Spinal cord (tissue), 10 donors: Measurements from ENCODE around the gene CHSY1. TPM values are rescaled to one million over a fixed set of nuclear protein-coding genes. Genes with fewer than 3 reads are reported as not detected.
A peak's percentile ranks its signal among the peaks of the same experiment; 100 is the strongest.

Experiments used
- DNase-seq, 6 donors: peaks; one replicate each; pipeline versions ENCODE4 v3.0.0 to v3.0.0-alpha.2; 2013 to 2015; ENCODE audit warnings: low spot score in 6 of 6, low read depth in 4 of 6
- H3K27ac ChIP-seq: one replicate; pipeline ENCODE4 v1.5.1; 2013; ENCODE audit warnings: low read depth, low read length, control low read depth
- H3K27me3 ChIP-seq: one replicate; pipeline ENCODE4 v1.6.1; 2013; ENCODE audit warnings: low read length; ENCODE audit not compliant: control insufficient read depth, insufficient read depth
- H3K36me3 ChIP-seq: one replicate; pipeline ENCODE4 v1.6.1; 2013; ENCODE audit warnings: low read length; ENCODE audit not compliant: control insufficient read depth, insufficient read depth
- H3K4me1 ChIP-seq: one replicate; pipeline ENCODE4 v1.6.1; 2013; ENCODE audit warnings: low read length; ENCODE audit not compliant: control insufficient read depth, insufficient read depth
- H3K4me3 ChIP-seq: one replicate; pipeline ENCODE4 v1.5.1; 2013; ENCODE audit warnings: low read depth, low read length, control low read depth
- H3K9me3 ChIP-seq: one replicate; pipeline ENCODE4 v1.6.1; 2013; ENCODE audit warnings: low read length; ENCODE audit not compliant: control insufficient read depth, insufficient read depth
- WGBS: methylation state at CpG from one replicate; pipeline ENCODE4 v1.1.5; 2013; ENCODE audit warnings: missing lambda C conversion rate; ENCODE audit not compliant: insufficient coverage; 5-methylcytosine and 5-hydroxymethylcytosine counted together
- polyA plus RNA-seq, 2 donors: library from polyadenylated mRNA; unstranded; fragments of 120-200 nt; gene quantifications; one replicate each; pipeline ENCODE4 v1.2.1, GENCODE V29; 2013; ENCODE audit not compliant: insufficient read length in 2 of 2
- total RNA-seq, 2 donors: library from RNA; depleted of rRNA in 1 of 2; stranded (reverse); fragments of 120-200 nt in 1 of 2; fragments of >200 nt in 1 of 2; gene quantifications; one replicate each; pipeline versions ENCODE4 v1.2.3 to v1.2.4, GENCODE V29; 2013 to 2014
- donor health status: healthy.

The CHSY1 gene
- total and polyA plus RNA-seq, 4 donors, result 28.2 to 67.3 (median 32.6) TPM

GRCh38 chr15:101246391-101246790 is 5.5 kb downstream of the CHSY1 start:
- Histone ChIP-seq H3K27ac (no peak overlapping the region), H3K27me3 (no peaks in the 10 kb centered on the region), H3K4me1 (peaks cover 39% of the 10 kb centered on the region), H3K9me3 (no peaks in the 10 kb centered on the region), H3K36me3 (peaks cover 4% of the 10 kb centered on the region), H3K4me3 (no peak overlapping the region)
- DNase-seq, result no peak
- no CpG with 5 or more reads among the region's 6 CpGs for WGBS

GRCh38 chr15:101244889-101245668 is 6.8 kb downstream of the CHSY1 start:
- Histone ChIP-seq H3K9me3 (no peaks in the 10 kb centered on the region), H3K36me3 (peaks cover 4% of the 10 kb centered on the region), H3K27ac (no peak overlapping the region), H3K4me1 (peaks cover 38% of the 10 kb centered on the region), H3K27me3 (no peaks in the 10 kb centered on the region), H3K4me3 (no peak overlapping the region)
- 79% methylated on average over 10 of the region's 14 CpGs for WGBS
- DNase-seq, result no peak

GRCh38 chr15:101244036-101244781 is 7.6 kb downstream of the CHSY1 start:
- Histone ChIP-seq H3K27ac (no peak overlapping the region), H3K9me3 (no peaks in the 10 kb centered on the region), H3K4me1 (peaks cover 32% of the 10 kb centered on the region), H3K4me3 (no peak overlapping the region), H3K36me3 (peaks cover 4% of the 10 kb centered on the region), H3K27me3 (no peaks in the 10 kb centered on the region)
- DNase-seq, result no peak
- 39% methylated on average over 3 of the region's 7 CpGs for WGBS

- Histone ChIP-seq H3K4me3 (no peak overlapping the region), H3K9me3 (no peaks in the 10 kb centered on the region), H3K36me3 (peaks cover 4% of the 10 kb centered on the region), H3K4me1 (peaks cover 32% of the 10 kb centered on the region), H3K27me3 (no peaks in the 10 kb centered on the region), H3K27ac (no peak overlapping the region)
- 87% methylated on average over 9 of the region's 9 CpGs for WGBS
- DNase-seq, result no peak
Measured at GRCh38 chr15:101243420-101243819, 8.4 kb downstream of the CHSY1 start.

- H3K9me3 ChIP-seq, result no peaks in the 10 kb centered on the region
- H3K27me3 ChIP-seq, result no peaks in the 10 kb centered on the region
- no peak overlapping the region for H3K27ac ChIP-seq
- 100% methylated on average over 1 of the region's 6 CpGs for WGBS
- peaks cover 4% of the 10 kb centered on the region for H3K36me3 ChIP-seq
- no peak for DNase-seq
- H3K4me3 ChIP-seq, result no peak overlapping the region
- H3K4me1 ChIP-seq, result peaks cover 32% of the 10 kb centered on the region
Measured at GRCh38 chr15:101242999-101243336, 8.9 kb downstream of the CHSY1 start.

- no peaks in the 10 kb centered on the region for H3K27me3 ChIP-seq
- 78% methylated on average over 6 of the region's 12 CpGs for WGBS
- peaks cover 30% of the 10 kb centered on the region for H3K4me1 ChIP-seq
- no peak overlapping the region for H3K27ac ChIP-seq
- no peak for DNase-seq
- H3K36me3 ChIP-seq, result peaks cover 4% of the 10 kb centered on the region
- no peak overlapping the region for H3K4me3 ChIP-seq
- no peaks in the 10 kb centered on the region for H3K9me3 ChIP-seq
Measured at GRCh38 chr15:101242160-101242998, 9.5 kb downstream of the CHSY1 start.

- 16% methylated on average over 3 of the region's 5 CpGs for WGBS
- Histone ChIP-seq H3K36me3 (no peaks in the 10 kb centered on the region), H3K4me1 (peaks cover 26% of the 10 kb centered on the region), H3K27ac (no peak overlapping the region), H3K4me3 (no peak overlapping the region), H3K27me3 (no peaks in the 10 kb centered on the region), H3K9me3 (no peaks in the 10 kb centered on the region)
- peak in 1 of 6 donors; percentile 14 for DNase-seq
Measured at GRCh38 chr15:101240358-101240757, 11.5 kb downstream of the CHSY1 start.

GRCh38 chr15:101239724-101240136 is 12.1 kb downstream of the CHSY1 start:
- WGBS, result 71% methylated on average over 4 of the region's 6 CpGs
- H3K36me3 ChIP-seq, result peaks cover 6% of the 10 kb centered on the region
- no peaks in the 10 kb centered on the region for H3K9me3 ChIP-seq
- H3K4me3 ChIP-seq, result no peak overlapping the region
- H3K4me1 ChIP-seq, result peaks cover 21% of the 10 kb centered on the region
- no peaks in the 10 kb centered on the region for H3K27me3 ChIP-seq
- DNase-seq, result no peak
- H3K27ac ChIP-seq, result no peak overlapping the region

GRCh38 chr15:101237251-101237650 is 14.6 kb downstream of the CHSY1 start:
- Histone ChIP-seq H3K27me3 (no peaks in the 10 kb centered on the region), H3K4me3 (no peak overlapping the region), H3K4me1 (peaks cover 10% of the 10 kb centered on the region), H3K27ac (no peak overlapping the region), H3K36me3 (peaks cover 10% of the 10 kb centered on the region), H3K9me3 (no peaks in the 10 kb centered on the region)
- 98% methylated on average over 11 of the region's 12 CpGs for WGBS
- no peak for DNase-seq
